ENCODE results near the gene CACNA2D2. TPM values are rescaled to one million over a fixed set of nuclear protein-coding genes. Genes with fewer than 3 reads are reported as not detected.
A peak's percentile ranks its signal among the peaks of the same experiment; 100 is the strongest.

The CACNA2D2 gene
- total RNA-seq, 1 donor from 2014 or later, result 1.8 TPM

- DNase-seq (ENCODE audit: low spot score), result no peak
Measured at GRCh38 chr3:50327129-50327528, 176.3 kb downstream of the CACNA2D2 start.

- DNase-seq (ENCODE audit: low spot score), result no peak
Measured at GRCh38 chr3:50326182-50326541, 177.3 kb downstream of the CACNA2D2 start.

- DNase-seq (ENCODE audit: low spot score), result no peak
Measured at GRCh38 chr3:50325497-50326181, 177.8 kb downstream of the CACNA2D2 start.

GRCh38 chr3:50325113-50325480, 178.3 kb downstream of the CACNA2D2 start:
- no peak for DNase-seq (ENCODE audit: low spot score)

- no peak for DNase-seq (ENCODE audit: low spot score)
Measured at GRCh38 chr3:50324351-50325112, 178.9 kb downstream of the CACNA2D2 start.

- DNase-seq (ENCODE audit: low spot score), result no peak
Measured at GRCh38 chr3:50323614-50324199, 179.7 kb downstream of the CACNA2D2 start.

- DNase-seq (ENCODE audit: low spot score), result no peak
Measured at GRCh38 chr3:50323092-50323600, 180.3 kb downstream of the CACNA2D2 start.

GRCh38 chr3:50322386-50323091, 180.9 kb downstream of the CACNA2D2 start, which contains the start of gene HYAL2:
HYAL2 (minus strand) TSS chr3:50322745; CDS start chr3:50320489, 2,256 bp downstream.
- DNase-seq (ENCODE audit: low spot score), result no peak

- DNase-seq (ENCODE audit: low spot score), result no peak
Measured at GRCh38 chr3:50322115-50322385, 181.4 kb downstream of the CACNA2D2 start.

GRCh38 chr3:50321336-50322114, 181.9 kb downstream of the CACNA2D2 start:
- peak; percentile 89 for DNase-seq (ENCODE audit: low spot score)

- DNase-seq (ENCODE audit: low spot score), result peak; percentile 74
Measured at GRCh38 chr3:50320853-50321335, 182.5 kb downstream of the CACNA2D2 start.

GRCh38 chr3:50319894-50320625, 183.4 kb downstream of the CACNA2D2 start:
- no peak for DNase-seq (ENCODE audit: low spot score)

- no peak for DNase-seq (ENCODE audit: low spot score)
Measured at GRCh38 chr3:50319181-50319893, 184.1 kb downstream of the CACNA2D2 start.

- DNase-seq (ENCODE audit: low spot score), result no peak
Measured at GRCh38 chr3:50318615-50319014, 184.8 kb downstream of the CACNA2D2 start.

GRCh38 chr3:50318163-50318562, 185.3 kb downstream of the CACNA2D2 start:
- no peak for DNase-seq (ENCODE audit: low spot score)

- DNase-seq (ENCODE audit: low spot score), result peak; percentile 60
Measured at GRCh38 chr3:50317300-50317699, 186.1 kb downstream of the CACNA2D2 start.

- DNase-seq (ENCODE audit: low spot score), result peak; percentile 90
Measured at GRCh38 chr3:50316657-50317242, 186.7 kb downstream of the CACNA2D2 start.

GRCh38 chr3:50314816-50315215, 188.6 kb downstream of the CACNA2D2 start:
- DNase-seq (ENCODE audit: low spot score), result no peak

GRCh38 chr3:50314342-50314741, 189.1 kb downstream of the CACNA2D2 start:
- DNase-seq (ENCODE audit: low spot score), result no peak

Data from mucosa of gallbladder (tissue), 1 donor.